ENCODE measurements around the gene SUV39H1. TPM values are rescaled to one million over a fixed set of nuclear protein-coding genes. Genes with fewer than 3 reads are reported as not detected.
A peak's percentile ranks its signal among the peaks of the same experiment; 100 is the strongest.

SUV39H1 gene
- total RNA-seq, 4 donors from 2014 or later: 6.7 to 15.0 (median 9.2) TPM

GRCh38 chrX:48695534-48695896 lies 1.0 kb upstream of the SUV39H1 start:
- no peak for DNase-seq (ENCODE audit: low spot score in 2 of 2)
- H3K4me3 ChIP-seq (ENCODE audit: low read depth, poor library complexity, severe bottlenecking): no peak overlapping the region
- TF ChIP-seq CTCF (IDR thresholded peaks at IDR 0.05) (no peak), POLR2A (IDR thresholded peaks at IDR 0.05) (no peak)
- intact Hi-C loops (cut with DNase I; ENCODE audit: low total_unique reads): no loop called here
- WGBS, 2 donors: 50 to 59% methylated on average over 6 to 14 of the region's 14 CpGs

- intact Hi-C loops (cut with DNase I; ENCODE audit: low total_unique reads): no loop called here
- TF ChIP-seq POLR2A (IDR thresholded peaks at IDR 0.05): no peak
- no peak for TF ChIP-seq CTCF (IDR thresholded peaks at IDR 0.05)
- H3K4me3 ChIP-seq (ENCODE audit: low read depth, poor library complexity, severe bottlenecking): no peak overlapping the region
- WGBS, 2 donors: 0 to 40% methylated on average over 7 to 8 of the region's 8 CpGs
- DNase-seq (ENCODE audit: low spot score in 2 of 2): no peak
Observed at GRCh38 chrX:48695925-48696300, 621 bp upstream of the SUV39H1 start.

- intact Hi-C loops (cut with DNase I; ENCODE audit: low total_unique reads): no loop called here
- 2 to 48% methylated on average over 17 to 56 of the region's 56 CpGs for WGBS, 2 donors
- TF ChIP-seq CTCF (IDR thresholded peaks at IDR 0.05): no peak
- no peak for TF ChIP-seq POLR2A (IDR thresholded peaks at IDR 0.05)
- peak overlapping the region; percentile 59 for H3K4me3 ChIP-seq (ENCODE audit: low read depth, poor library complexity, severe bottlenecking)
- no peak for DNase-seq (ENCODE audit: low spot score in 2 of 2)
Observed at GRCh38 chrX:48696909-48697727, 584 bp downstream of the SUV39H1 start.

GRCh38 chrX:48698306-48698705 lies 1.8 kb downstream of the SUV39H1 start:
- no peak overlapping the region for H3K4me3 ChIP-seq (ENCODE audit: low read depth, poor library complexity, severe bottlenecking)
- TF ChIP-seq POLR2A (IDR thresholded peaks at IDR 0.05) (no peak), CTCF (IDR thresholded peaks at IDR 0.05) (no peak)
- 69 to 70% methylated on average over 5 of the region's 5 CpGs for WGBS, 2 donors
- no peak for DNase-seq (ENCODE audit: low spot score in 2 of 2)
- intact Hi-C loops (cut with DNase I; ENCODE audit: low total_unique reads): no loop called here

- TF ChIP-seq CTCF (IDR thresholded peaks at IDR 0.05) (no peak), POLR2A (IDR thresholded peaks at IDR 0.05) (no peak)
- 90 to 94% methylated on average over 4 to 17 of the region's 23 CpGs for WGBS, 2 donors
- DNase-seq (ENCODE audit: low spot score in 2 of 2): no peak
- intact Hi-C loops (cut with DNase I; ENCODE audit: low total_unique reads): no loop called here
- no peak overlapping the region for H3K4me3 ChIP-seq (ENCODE audit: low read depth, poor library complexity, severe bottlenecking)
Observed at GRCh38 chrX:48700246-48700645, 3.7 kb downstream of the SUV39H1 start.
